Measurements from ENCODE around the gene TECPR1. TPM values are rescaled to one million over a fixed set of nuclear protein-coding genes. Genes with fewer than 3 reads are reported as not detected.

TECPR1 gene
- total RNA-seq, 2 experiments from 2014 or later: 23.2 to 36.4 TPM

- Histone ChIP-seq H3K79me2 (ENCODE audit: insufficient read depth, low read depth, low read length) (no peaks in the 10 kb centered on the region), H3K4me2 (ENCODE audit: low read length) (no peak overlapping the region), H3K9me3 (ENCODE audit: low read length) (no peaks in the 10 kb centered on the region), H2AFZ (ENCODE audit: low read length) (no peak overlapping the region), H3K27ac (ENCODE audit: low read depth, low read length, poor library complexity, severe bottlenecking) (no peak overlapping the region), H3K36me3 (ENCODE audit: insufficient read depth, low read length) (no peaks in the 10 kb centered on the region), H3K4me1 (ENCODE audit: insufficient read depth, low read length, poor library complexity, severe bottlenecking) (peaks cover 4% of the 10 kb centered on the region), H4K20me1 (ENCODE audit: insufficient read depth, low read length) (no peaks in the 10 kb centered on the region), H3K9me2 (ENCODE audit: insufficient read depth, low read length) (no peaks in the 10 kb centered on the region), H3K4me3 (ENCODE audit: low read depth, low read length, poor library complexity, severe bottlenecking) (no peak overlapping the region)
- CTCF ChIA-PET (ENCODE audit: unreplicated experiment): no interaction called here
- no TSS peak for BruUV-seq (replicated peaks)
- no peak for TF ChIP-seq EZH2phosphoT487 (IDR thresholded peaks at IDR 0.05; ENCODE audit: borderline replicate concordance, low read depth, low read length)
- TF ChIP-seq CTCF (conservative IDR thresholded peaks at IDR 0.05; ENCODE audit: low read length): no peak
- POLR2A ChIA-PET: interaction anchor here (0.9 kb wide), 1 partner anchor 22 kb away, joined by 3 read pairs; no protein-coding TSS in a partner anchor
- no peak for DNase-seq (ENCODE audit: low spot score)
- intact Hi-C loops (cut with micrococcal nuclease; ENCODE audit: unreplicated experiment): no loop called here
Observed at GRCh38 chr7:98297626-98298286, 45.7 kb upstream of the TECPR1 start.

- no peaks in the 10 kb centered on the region for H3K79me2 ChIP-seq (ENCODE audit: insufficient read depth, low read depth, low read length)
- peaks cover 4% of the 10 kb centered on the region for H3K4me1 ChIP-seq (ENCODE audit: insufficient read depth, low read length, poor library complexity, severe bottlenecking)
- CTCF ChIA-PET (ENCODE audit: unreplicated experiment): no interaction called here
- no peak overlapping the region for H2AFZ ChIP-seq (ENCODE audit: low read length)
- H3K9me2 ChIP-seq (ENCODE audit: insufficient read depth, low read length): no peaks in the 10 kb centered on the region
- TF ChIP-seq CTCF (conservative IDR thresholded peaks at IDR 0.05; ENCODE audit: low read length) (no peak), EZH2phosphoT487 (IDR thresholded peaks at IDR 0.05; ENCODE audit: borderline replicate concordance, low read depth, low read length) (no peak)
- BruUV-seq (replicated peaks): no TSS peak
- H3K4me3 ChIP-seq (ENCODE audit: low read depth, low read length, poor library complexity, severe bottlenecking): no peak overlapping the region
- H3K4me2 ChIP-seq (ENCODE audit: low read length): no peak overlapping the region
- 0 out of 2 replicates have a peak, but pooled peaks cover 5% of the 10 kb centered on the region for H3K36me3 ChIP-seq (ENCODE audit: insufficient read depth, low read length)
- intact Hi-C loops (cut with micrococcal nuclease; ENCODE audit: unreplicated experiment): no loop called here
- H4K20me1 ChIP-seq (ENCODE audit: insufficient read depth, low read length): no peaks in the 10 kb centered on the region
- no peak for DNase-seq (ENCODE audit: low spot score)
- no peaks in the 10 kb centered on the region for H3K9me3 ChIP-seq (ENCODE audit: low read length)
- POLR2A ChIA-PET: no interaction called here
- H3K27ac ChIP-seq (ENCODE audit: low read depth, low read length, poor library complexity, severe bottlenecking): no peak overlapping the region
Observed at GRCh38 chr7:98296833-98297232, 44.8 kb upstream of the TECPR1 start.

GRCh38 chr7:98295467-98296192 lies 43.6 kb upstream of the TECPR1 start:
- H2AFZ ChIP-seq (ENCODE audit: low read length): no peak overlapping the region
- no peak for DNase-seq (ENCODE audit: low spot score)
- intact Hi-C loops (cut with micrococcal nuclease; ENCODE audit: unreplicated experiment): no loop called here
- H3K36me3 ChIP-seq (ENCODE audit: insufficient read depth, low read length): 0 out of 2 replicates have a peak, but pooled peaks cover 5% of the 10 kb centered on the region
- no peaks in the 10 kb centered on the region for H3K9me3 ChIP-seq (ENCODE audit: low read length)
- BruUV-seq (replicated peaks): no TSS peak
- no peak overlapping the region for H3K4me2 ChIP-seq (ENCODE audit: low read length)
- ChIA-PET CTCF (ENCODE audit: unreplicated experiment) (no interaction called here), POLR2A (interaction anchor here (0.6 kb wide), 1 partner anchor 9 kb away, joined by 3 read pairs; no protein-coding TSS in a partner anchor)
- no peaks in the 10 kb centered on the region for H4K20me1 ChIP-seq (ENCODE audit: insufficient read depth, low read length)
- no peak overlapping the region for H3K4me3 ChIP-seq (ENCODE audit: low read depth, low read length, poor library complexity, severe bottlenecking)
- no peaks in the 10 kb centered on the region for H3K9me2 ChIP-seq (ENCODE audit: insufficient read depth, low read length)
- peaks cover 4% of the 10 kb centered on the region for H3K4me1 ChIP-seq (ENCODE audit: insufficient read depth, low read length, poor library complexity, severe bottlenecking)
- no peaks in the 10 kb centered on the region for H3K79me2 ChIP-seq (ENCODE audit: insufficient read depth, low read depth, low read length)
- TF ChIP-seq EZH2phosphoT487 (IDR thresholded peaks at IDR 0.05; ENCODE audit: borderline replicate concordance, low read depth, low read length): no peak
- TF ChIP-seq CTCF (conservative IDR thresholded peaks at IDR 0.05; ENCODE audit: low read length): no peak
- H3K27ac ChIP-seq (ENCODE audit: low read depth, low read length, poor library complexity, severe bottlenecking): no peak overlapping the region
